Activated naive CD4-positive, alpha-beta T cell treated with anti-CD3 and anti-CD28 coated beads, Interleukin-2, amount 50 U/mL, for 24 hours (primary cell): ENCODE measurements around the gene HTR1A.

Experiments
- H3K27ac Mint-ChIP-seq: one replicate; pipeline ENCODE4 v1.8.0; 2021; ENCODE audit warnings: mild to moderate bottlenecking, mixed read lengths
- H3K27me3 Mint-ChIP-seq: one replicate; pipeline ENCODE4 v1.8.0; 2021; ENCODE audit warnings: mixed read lengths
- H3K36me3 Mint-ChIP-seq: one replicate; pipeline ENCODE4 v1.8.0; 2021; ENCODE audit warnings: mixed read lengths
- H3K4me1 Mint-ChIP-seq: one replicate; pipeline ENCODE4 v1.8.0; 2021; ENCODE audit warnings: mixed read lengths
- H3K4me3 Mint-ChIP-seq: one replicate; pipeline ENCODE4 v1.8.0; 2021; ENCODE audit warnings: mild to moderate bottlenecking, mixed read lengths
- H3K9me3 Mint-ChIP-seq: one replicate; pipeline ENCODE4 v1.8.0; 2021; ENCODE audit warnings: mixed read lengths

HTR1A gene

GRCh38 chr5:63962279-63962678, at the start of gene HTR1A:
Gene HTR1A, minus strand, starts transcription at chr5:63962445. Its CDS starts 726 bp downstream, at chr5:63961719.
- Mint-ChIP-seq H3K4me3 (no peak within 1 kb of the TSS), H3K9me3 (peaks cover 5% of the 10 kb centered on the region), H3K4me1 (no peaks in the 10 kb centered on the region), H3K27ac (no peak within 1 kb of the TSS), H3K27me3 (peaks cover 32% of the 10 kb centered on the region), H3K36me3 (peaks cover 3% of the 10 kb centered on the region)

- Mint-ChIP-seq H3K4me1 (no peaks in the 10 kb centered on the region), H3K36me3 (no peaks in the 10 kb centered on the region), H3K27me3 (no peaks in the 10 kb centered on the region), H3K9me3 (peaks cover 4% of the 10 kb centered on the region), H3K27ac (no peak overlapping the region), H3K4me3 (no peak overlapping the region)
These were observed 41.7 kb upstream of the HTR1A start for GRCh38 chr5:64003966-64004365.

GRCh38 chr5:64000096-64000495, 37.9 kb upstream of the HTR1A start:
- Mint-ChIP-seq H3K36me3 (no peaks in the 10 kb centered on the region), H3K4me3 (no peak overlapping the region), H3K27ac (no peak overlapping the region), H3K9me3 (peaks cover 13% of the 10 kb centered on the region), H3K4me1 (no peaks in the 10 kb centered on the region), H3K27me3 (peaks cover 2% of the 10 kb centered on the region)

GRCh38 chr5:63987053-63987452, 24.8 kb upstream of the HTR1A start:
- no peaks in the 10 kb centered on the region for H3K36me3 Mint-ChIP-seq
- H3K4me3 Mint-ChIP-seq: no peak overlapping the region
- no peaks in the 10 kb centered on the region for H3K4me1 Mint-ChIP-seq
- no peaks in the 10 kb centered on the region for H3K27me3 Mint-ChIP-seq
- no peak overlapping the region for H3K27ac Mint-ChIP-seq
- H3K9me3 Mint-ChIP-seq: peaks cover 6% of the 10 kb centered on the region

- Mint-ChIP-seq H3K9me3 (peaks cover 3% of the 10 kb centered on the region), H3K27ac (no peak overlapping the region), H3K27me3 (no peaks in the 10 kb centered on the region), H3K36me3 (no peaks in the 10 kb centered on the region), H3K4me3 (no peak overlapping the region), H3K4me1 (no peaks in the 10 kb centered on the region)
These were observed 19.6 kb upstream of the HTR1A start for GRCh38 chr5:63981864-63982263.

GRCh38 chr5:63963926-63964325, 1.7 kb upstream of the HTR1A start:
- no peaks in the 10 kb centered on the region for H3K4me1 Mint-ChIP-seq
- no peak overlapping the region for H3K4me3 Mint-ChIP-seq
- no peak overlapping the region for H3K27ac Mint-ChIP-seq
- peaks cover 3% of the 10 kb centered on the region for H3K36me3 Mint-ChIP-seq
- H3K9me3 Mint-ChIP-seq: peaks cover 5% of the 10 kb centered on the region
- peaks cover 25% of the 10 kb centered on the region for H3K27me3 Mint-ChIP-seq

GRCh38 chr5:63963080-63963735, 963 bp upstream of the HTR1A start:
- H3K27me3 Mint-ChIP-seq: peaks cover 32% of the 10 kb centered on the region
- no peaks in the 10 kb centered on the region for H3K4me1 Mint-ChIP-seq
- no peak overlapping the region for H3K27ac Mint-ChIP-seq
- H3K9me3 Mint-ChIP-seq: peaks cover 5% of the 10 kb centered on the region
- H3K4me3 Mint-ChIP-seq: no peak overlapping the region
- H3K36me3 Mint-ChIP-seq: peaks cover 3% of the 10 kb centered on the region

GRCh38 chr5:63961598-63962161, 565 bp downstream of the HTR1A start:
- Mint-ChIP-seq H3K4me1 (no peaks in the 10 kb centered on the region), H3K36me3 (peaks cover 3% of the 10 kb centered on the region), H3K4me3 (no peak overlapping the region), H3K9me3 (peaks cover 5% of the 10 kb centered on the region), H3K27me3 (peaks cover 32% of the 10 kb centered on the region), H3K27ac (no peak overlapping the region)

- Mint-ChIP-seq H3K9me3 (peaks cover 5% of the 10 kb centered on the region), H3K27ac (no peak overlapping the region), H3K27me3 (peaks cover 32% of the 10 kb centered on the region), H3K4me3 (no peak overlapping the region), H3K4me1 (no peaks in the 10 kb centered on the region), H3K36me3 (peaks cover 3% of the 10 kb centered on the region)
These were observed 1.1 kb downstream of the HTR1A start for GRCh38 chr5:63961125-63961597.

GRCh38 chr5:63960646-63961045, 1.6 kb downstream of the HTR1A start:
- Mint-ChIP-seq H3K9me3 (peaks cover 5% of the 10 kb centered on the region), H3K27ac (no peak overlapping the region), H3K36me3 (peaks cover 3% of the 10 kb centered on the region), H3K27me3 (peaks cover 32% of the 10 kb centered on the region), H3K4me3 (no peak overlapping the region), H3K4me1 (no peaks in the 10 kb centered on the region)

GRCh38 chr5:63959177-63959982, 2.9 kb downstream of the HTR1A start:
- Mint-ChIP-seq H3K36me3 (peaks cover 3% of the 10 kb centered on the region), H3K27ac (no peak overlapping the region), H3K4me1 (no peaks in the 10 kb centered on the region), H3K4me3 (no peak overlapping the region), H3K27me3 (peaks cover 32% of the 10 kb centered on the region), H3K9me3 (peaks cover 5% of the 10 kb centered on the region)

- H3K4me1 Mint-ChIP-seq: no peaks in the 10 kb centered on the region
- peaks cover 3% of the 10 kb centered on the region for H3K36me3 Mint-ChIP-seq
- no peak overlapping the region for H3K4me3 Mint-ChIP-seq
- H3K27ac Mint-ChIP-seq: no peak overlapping the region
- H3K9me3 Mint-ChIP-seq: peaks cover 5% of the 10 kb centered on the region
- peaks cover 32% of the 10 kb centered on the region for H3K27me3 Mint-ChIP-seq
These were observed 3.6 kb downstream of the HTR1A start for GRCh38 chr5:63958654-63959053.

GRCh38 chr5:63957617-63958016, 4.6 kb downstream of the HTR1A start:
- no peaks in the 10 kb centered on the region for H3K4me1 Mint-ChIP-seq
- H3K27ac Mint-ChIP-seq: no peak overlapping the region
- H3K4me3 Mint-ChIP-seq: no peak overlapping the region
- H3K27me3 Mint-ChIP-seq: peaks cover 29% of the 10 kb centered on the region
- H3K36me3 Mint-ChIP-seq: peaks cover 3% of the 10 kb centered on the region
- H3K9me3 Mint-ChIP-seq: peaks cover 5% of the 10 kb centered on the region

- H3K36me3 Mint-ChIP-seq: no peaks in the 10 kb centered on the region
- H3K4me3 Mint-ChIP-seq: no peak overlapping the region
- H3K27me3 Mint-ChIP-seq: no peaks in the 10 kb centered on the region
- H3K9me3 Mint-ChIP-seq: no peaks in the 10 kb centered on the region
- no peak overlapping the region for H3K27ac Mint-ChIP-seq
- no peaks in the 10 kb centered on the region for H3K4me1 Mint-ChIP-seq
These were observed 9.0 kb downstream of the HTR1A start for GRCh38 chr5:63953217-63953616.

- Mint-ChIP-seq H3K36me3 (no peaks in the 10 kb centered on the region), H3K4me1 (no peaks in the 10 kb centered on the region), H3K9me3 (no peaks in the 10 kb centered on the region), H3K27ac (no peak overlapping the region), H3K27me3 (no peaks in the 10 kb centered on the region), H3K4me3 (no peak overlapping the region)
These were observed 27.1 kb downstream of the HTR1A start for GRCh38 chr5:63935103-63935502.

- no peak overlapping the region for H3K4me3 Mint-ChIP-seq
- H3K9me3 Mint-ChIP-seq: peaks cover 5% of the 10 kb centered on the region
- no peaks in the 10 kb centered on the region for H3K27me3 Mint-ChIP-seq
- no peaks in the 10 kb centered on the region for H3K36me3 Mint-ChIP-seq
- H3K4me1 Mint-ChIP-seq: no peaks in the 10 kb centered on the region
- no peak overlapping the region for H3K27ac Mint-ChIP-seq
These were observed 30.4 kb downstream of the HTR1A start for GRCh38 chr5:63931836-63932235.
